ENCODE data around the gene RFK. TPM values are rescaled to one million over a fixed set of nuclear protein-coding genes. Genes with fewer than 3 reads are reported as not detected.
"Not testable (repeated sequence)": the region's sequence is repeated elsewhere in the genome, so short reads cannot be mapped to it uniquely, and the experiment has no call there.

The RFK gene
- polyA plus RNA-seq, 1 donor (not counting 4 experiments of a cell fraction or from before 2014, with no cell fraction given) = 30.1 TPM

GRCh38 chr9:76434897-76435296 is 40.7 kb upstream of the RFK start:
- H3K27ac ChIP-seq (ENCODE audit: control insufficient read depth, insufficient read depth, low read length); DNase-seq (ENCODE audit: low read depth, low spot score); H2AFZ ChIP-seq (ENCODE audit: control insufficient read depth, low read length); H4K20me1 ChIP-seq (ENCODE audit: control insufficient read depth, extremely low read depth, insufficient read depth, low read length); dilution Hi-C loops (cut with MboI; ENCODE audit: extremely low pct_ligation_motif_present, low sequenced_read_pairs); FAIRE-seq; H3K36me3 ChIP-seq (ENCODE audit: control insufficient read depth in 2 of 2, extremely low read depth in 1 of 2, insufficient read depth in 2 of 2, low read length in 2 of 2); H3K79me2 ChIP-seq (ENCODE audit: control insufficient read depth, insufficient read depth, low read length); H3K9me3 ChIP-seq (ENCODE audit: control insufficient read depth, low read depth, low read length); H3K4me3 ChIP-seq (ENCODE audit: control insufficient read depth in 2 of 3, extremely low read depth in 1 of 3, insufficient read depth in 2 of 3, low read depth in 1 of 3, low read length in 3 of 3); H3K4me1 ChIP-seq (ENCODE audit: control insufficient read depth, extremely low read depth, insufficient read depth, low read length); H3K9ac ChIP-seq (ENCODE audit: control insufficient read depth, extremely low read depth, insufficient read depth, low read length); H3K4me2 ChIP-seq (ENCODE audit: control insufficient read depth, extremely low read depth, insufficient read depth, low read depth, low read length); H3K9me1 ChIP-seq (ENCODE audit: control insufficient read depth, extremely low read depth, insufficient read depth, low read length); H3K27me3 ChIP-seq (ENCODE audit: control insufficient read depth, extremely low read depth, insufficient read depth, low read length): not testable (repeated sequence)

- Histone ChIP-seq H3K27me3 (ENCODE audit: control insufficient read depth, extremely low read depth, insufficient read depth, low read length) (no peaks in the 10 kb centered on the region), H3K79me2 (ENCODE audit: control insufficient read depth, insufficient read depth, low read length) (no peaks in the 10 kb centered on the region), H3K9ac (ENCODE audit: control insufficient read depth, extremely low read depth, insufficient read depth, low read length) (no peak overlapping the region), H3K4me1 (ENCODE audit: control insufficient read depth, extremely low read depth, insufficient read depth, low read length) (no peaks in the 10 kb centered on the region), H3K4me2 (ENCODE audit: control insufficient read depth, extremely low read depth, insufficient read depth, low read depth, low read length) (no peak overlapping the region), H3K9me3 (ENCODE audit: control insufficient read depth, low read depth, low read length) (no peaks in the 10 kb centered on the region), H3K27ac (ENCODE audit: control insufficient read depth, insufficient read depth, low read length) (no peak overlapping the region), H2AFZ (ENCODE audit: control insufficient read depth, low read length) (no peak overlapping the region), H3K4me3 (ENCODE audit: control insufficient read depth in 2 of 3, extremely low read depth in 1 of 3, insufficient read depth in 2 of 3, low read depth in 1 of 3, low read length in 3 of 3) (no peak overlapping the region), H3K36me3 (ENCODE audit: control insufficient read depth in 2 of 2, extremely low read depth in 1 of 2, insufficient read depth in 2 of 2, low read length in 2 of 2) (no peaks in the 10 kb centered on the region), H4K20me1 (ENCODE audit: control insufficient read depth, extremely low read depth, insufficient read depth, low read length) (no peaks in the 10 kb centered on the region), H3K9me1 (ENCODE audit: control insufficient read depth, extremely low read depth, insufficient read depth, low read length) (no peaks in the 10 kb centered on the region)
- no peak for DNase-seq (ENCODE audit: low read depth, low spot score)
- dilution Hi-C loops (cut with MboI; ENCODE audit: extremely low pct_ligation_motif_present, low sequenced_read_pairs) = no loop called here
- FAIRE-seq = no peak
- TF ChIP-seq EZH2 (IDR thresholded peaks at IDR 0.05; ENCODE audit: low read length) = no peak
- TF ChIP-seq, protein P1, sequence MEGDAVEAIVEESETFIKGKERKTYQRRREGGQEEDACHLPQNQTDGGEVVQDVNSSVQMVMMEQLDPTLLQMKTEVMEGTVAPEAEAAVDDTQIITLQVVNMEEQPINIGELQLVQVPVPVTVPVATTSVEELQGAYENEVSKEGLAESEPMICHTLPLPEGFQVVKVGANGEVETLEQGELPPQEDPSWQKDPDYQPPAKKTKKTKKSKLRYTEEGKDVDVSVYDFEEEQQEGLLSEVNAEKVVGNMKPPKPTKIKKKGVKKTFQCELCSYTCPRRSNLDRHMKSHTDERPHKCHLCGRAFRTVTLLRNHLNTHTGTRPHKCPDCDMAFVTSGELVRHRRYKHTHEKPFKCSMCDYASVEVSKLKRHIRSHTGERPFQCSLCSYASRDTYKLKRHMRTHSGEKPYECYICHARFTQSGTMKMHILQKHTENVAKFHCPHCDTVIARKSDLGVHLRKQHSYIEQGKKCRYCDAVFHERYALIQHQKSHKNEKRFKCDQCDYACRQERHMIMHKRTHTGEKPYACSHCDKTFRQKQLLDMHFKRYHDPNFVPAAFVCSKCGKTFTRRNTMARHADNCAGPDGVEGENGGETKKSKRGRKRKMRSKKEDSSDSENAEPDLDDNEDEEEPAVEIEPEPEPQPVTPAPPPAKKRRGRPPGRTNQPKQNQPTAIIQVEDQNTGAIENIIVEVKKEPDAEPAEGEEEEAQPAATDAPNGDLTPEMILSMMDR (optimal IDR thresholded peaks at IDR 0.05 in 1 of 3, IDR thresholded peaks at IDR 0.05 in 1 of 3, conservative IDR thresholded peaks at IDR 0.05 in 1 of 3; ENCODE audit: extremely low read depth in 1 of 3, insufficient read depth in 2 of 3, low read length in 3 of 3) = no peak
Measured at GRCh38 chr9:76433836-76434235, 39.6 kb upstream of the RFK start.

- dilution Hi-C loops (cut with MboI; ENCODE audit: extremely low pct_ligation_motif_present, low sequenced_read_pairs) = no loop called here
- Histone ChIP-seq H3K79me2 (ENCODE audit: control insufficient read depth, insufficient read depth, low read length) (no peaks in the 10 kb centered on the region), H3K4me2 (ENCODE audit: control insufficient read depth, extremely low read depth, insufficient read depth, low read depth, low read length) (no peak overlapping the region), H3K27me3 (ENCODE audit: control insufficient read depth, extremely low read depth, insufficient read depth, low read length) (no peaks in the 10 kb centered on the region), H2AFZ (ENCODE audit: control insufficient read depth, low read length) (no peak overlapping the region), H3K9ac (ENCODE audit: control insufficient read depth, extremely low read depth, insufficient read depth, low read length) (no peak overlapping the region), H3K27ac (ENCODE audit: control insufficient read depth, insufficient read depth, low read length) (no peak overlapping the region), H4K20me1 (ENCODE audit: control insufficient read depth, extremely low read depth, insufficient read depth, low read length) (no peaks in the 10 kb centered on the region), H3K36me3 (ENCODE audit: control insufficient read depth in 2 of 2, extremely low read depth in 1 of 2, insufficient read depth in 2 of 2, low read length in 2 of 2) (no peaks in the 10 kb centered on the region), H3K9me1 (ENCODE audit: control insufficient read depth, extremely low read depth, insufficient read depth, low read length) (no peaks in the 10 kb centered on the region), H3K9me3 (ENCODE audit: control insufficient read depth, low read depth, low read length) (no peaks in the 10 kb centered on the region), H3K4me3 (ENCODE audit: control insufficient read depth in 2 of 3, extremely low read depth in 1 of 3, insufficient read depth in 2 of 3, low read depth in 1 of 3, low read length in 3 of 3) (no peak overlapping the region), H3K4me1 (ENCODE audit: control insufficient read depth, extremely low read depth, insufficient read depth, low read length) (no peaks in the 10 kb centered on the region)
- DNase-seq (ENCODE audit: low read depth, low spot score) = no peak
- TF ChIP-seq, protein P1 (optimal IDR thresholded peaks at IDR 0.05 in 1 of 3, IDR thresholded peaks at IDR 0.05 in 1 of 3, conservative IDR thresholded peaks at IDR 0.05 in 1 of 3; ENCODE audit: extremely low read depth in 1 of 3, insufficient read depth in 2 of 3, low read length in 3 of 3) = no peak
- no peak for TF ChIP-seq EZH2 (IDR thresholded peaks at IDR 0.05; ENCODE audit: low read length)
- no peak for FAIRE-seq
Measured at GRCh38 chr9:76433406-76433805, 39.2 kb upstream of the RFK start.
